Measurements from ENCODE around the gene PHF21B. TPM values are rescaled to one million over a fixed set of nuclear protein-coding genes. Genes with fewer than 3 reads are reported as not detected.

PHF21B gene
- total and polyA plus RNA-seq, 2 of the 8 experiments (the other 6 are each of a cell fraction or from before 2014, with no cell fraction given) = 19.3 to 68.1 TPM

DNA sequence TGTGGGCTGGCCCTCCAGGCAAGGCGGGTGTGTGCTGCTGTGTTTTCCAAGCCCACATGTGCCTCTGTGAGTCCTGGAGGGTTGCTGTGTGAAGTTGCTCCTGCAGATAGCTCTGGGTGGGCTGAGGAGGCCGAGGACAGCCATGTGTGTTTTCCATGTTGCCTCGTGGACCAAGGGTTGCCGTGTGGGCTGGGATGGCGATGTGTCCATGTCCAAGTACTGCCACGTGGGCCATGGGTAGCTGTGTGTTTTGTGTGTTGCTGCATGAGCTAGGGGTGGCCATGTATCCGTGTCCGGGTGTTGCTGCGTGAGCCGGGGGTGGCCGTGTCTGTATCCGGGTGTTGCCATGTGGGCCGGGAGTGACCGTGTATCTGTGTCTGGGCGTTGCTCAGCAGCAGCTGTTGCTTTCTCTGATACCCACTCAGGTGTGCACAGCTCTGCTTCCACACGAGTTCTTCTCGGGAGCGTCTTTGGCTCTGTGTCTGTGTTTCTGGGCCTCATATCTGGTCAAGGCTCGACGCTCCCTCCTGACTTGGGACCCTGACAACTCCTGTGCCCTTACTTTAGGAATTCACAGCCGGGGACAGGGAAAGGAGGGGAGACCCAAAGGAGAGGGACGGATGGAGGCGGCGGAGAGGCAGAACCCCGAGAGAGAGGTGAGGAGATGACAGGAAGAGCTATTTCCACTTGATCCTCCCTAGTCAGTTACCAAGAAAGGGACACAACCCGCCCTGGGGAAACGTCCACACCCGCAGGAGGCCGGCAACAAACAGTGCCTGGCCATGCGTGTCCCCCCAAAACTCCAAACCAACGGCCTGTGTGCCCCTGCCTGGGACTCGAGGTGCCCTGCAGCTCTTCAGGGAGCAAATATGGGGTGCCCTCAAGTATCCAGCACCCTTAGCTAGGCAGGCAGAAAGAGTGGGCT lies 83.1 kb downstream of the PHF21B start:
- Histone ChIP-seq H3K4me1 (replicated peaks in 1 of 4; ENCODE audit: control insufficient read depth in 3 of 4, insufficient read depth in 4 of 4, low read length in 3 of 4) (no peaks in the 10 kb centered on the region; a peak in 1 of 7 replicates), H3K27me3 (replicated peaks in 1 of 4; ENCODE audit: control insufficient read depth in 3 of 4, extremely low read depth in 1 of 4, insufficient read depth in 3 of 4, low read length in 3 of 4) (no peaks in the 10 kb centered on the region), H2AFZ (ENCODE audit: low read length) (no peak overlapping the region), H4K5ac (ENCODE audit: insufficient read length, low read depth, low read length) (no peak overlapping the region), H4K20me1 (replicated peaks in 1 of 2; ENCODE audit: control insufficient read depth in 1 of 2, insufficient read depth in 2 of 2, low read length in 2 of 2) (peaks cover 11 to 14% of the 10 kb centered on the region in 2 experiments), H3K79me1 (ENCODE audit: low read depth, low read length) (peaks cover 9% of the 10 kb centered on the region; the same call in 1 of the 2 replicates), H3K23ac (ENCODE audit: insufficient read length) (no peak overlapping the region), H2BK5ac (ENCODE audit: low read depth, low read length) (no peak overlapping the region), H3K4me3 (ENCODE audit: extremely low read depth in 1 of 4, insufficient read depth in 2 of 4, low read depth in 3 of 4, low read length in 4 of 4) (no peak overlapping the region), H3K56ac (replicated peaks; ENCODE audit: insufficient read length, low read depth, low read length) (no peak overlapping the region), H3K27ac (ENCODE audit: low read depth, low read length) (no peak overlapping the region), H3K36me3 (ENCODE audit: control insufficient read depth in 2 of 4, insufficient read depth in 4 of 4, low read length in 3 of 4) (peaks cover 0 to 3% (median 0%) of the 10 kb centered on the region in 4 experiments; a peak in 1 of 8 replicates), H3K18ac (ENCODE audit: extremely low read depth, low read length) (no peak overlapping the region; the same call in 1 of the 2 replicates), H2BK12ac (ENCODE audit: low read depth, low read length) (no peak overlapping the region), H2BK120ac (replicated peaks; ENCODE audit: low read depth, low read length) (no peak overlapping the region), H3K23me2 (ENCODE audit: low read depth, low read length) (no peaks in the 10 kb centered on the region), H2AK5ac (ENCODE audit: low read depth, low read length) (0 out of 2 replicates have a peak overlapping the region, but pooled peaks have one; percentile 65), H3K9me3 (ENCODE audit: insufficient read depth in 2 of 2, low read depth in 1 of 2, low read length in 1 of 2) (no peaks in the 10 kb centered on the region), H3K4ac (replicated peaks; ENCODE audit: insufficient read length, low read depth, low read length) (no peak overlapping the region), H2BK20ac (ENCODE audit: low read length) (no peak overlapping the region), H3K79me2 (ENCODE audit: control insufficient read depth in 1 of 2, insufficient read depth in 2 of 2, low read length in 2 of 2) (peaks cover 0 to 9% of the 10 kb centered on the region in 2 experiments; a peak in 2 of 4 replicates), H2BK15ac (ENCODE audit: low read length) (no peak overlapping the region), H3K14ac (ENCODE audit: insufficient read length) (no peak overlapping the region), H3K9ac (replicated peaks in 1 of 4; ENCODE audit: extremely low read depth in 1 of 4, low read depth in 3 of 4, low read length in 3 of 4) (no peak overlapping the region), H3K4me2 (ENCODE audit: insufficient read depth in 1 of 2, low read depth in 2 of 2, low read length in 2 of 2) (no peak overlapping the region), H4K8ac (ENCODE audit: extremely low read depth, insufficient read depth, low read length) (0 out of 2 replicates have a peak overlapping the region, but pooled peaks have one; percentile 15), H4K91ac (replicated peaks; ENCODE audit: insufficient read length, low read length) (no peak overlapping the region)
- WGBS, 2 experiments (ENCODE audit: extremely low coverage in 1 of 2, insufficient coverage in 1 of 2, insufficient read length in 1 of 2, insufficient replicate concordance in 2 of 2, low coverage in 1 of 2, low lambda C conversion rate in 2 of 2, missing lambda C conversion rate in 1 of 2) = 93% methylated on average over 32 of the region's 32 CpGs; no CpG with 5 or more reads in 1 of the 2 experiments
- ChIA-PET POLR2A (ENCODE audit: partially characterized antibody) (interaction anchor here (0.8 to 1.3 kb wide), 2 partner anchors 15 to 58 kb away, joined by 3 read pairs; no protein-coding TSS in a partner anchor), CTCF (ENCODE audit: partially characterized antibody) (interaction anchor here (0.7 to 2.8 kb wide), 9 partner anchors 9 to 283 kb away, joined by 3 to 8 read pairs (median 3); no protein-coding TSS in a partner anchor)
- FAIRE-seq (no peak), DNase-seq (ENCODE audit: low read depth in 1 of 2, low spot score in 2 of 2) (no peak)
- TF ChIP-seq RAD21 (IDR thresholded peaks at IDR 0.05 in 1 of 2, conservative IDR thresholded peaks at IDR 0.05 in 1 of 2; ENCODE audit: low read depth in 2 of 2, low read length in 2 of 2) = no peak
- no peak for TF ChIP-seq SUZ12 (IDR thresholded peaks at IDR 0.05; ENCODE audit: low read length)
- peak; percentile 18; the same call in 1 of the 2 replicates for TF ChIP-seq POLR2AphosphoS5 (IDR thresholded peaks at IDR 0.05; ENCODE audit: low read depth, low read length)
- no peak for TF ChIP-seq EZH2 (IDR thresholded peaks at IDR 0.05; ENCODE audit: low read depth, low read length, severe bottlenecking)
- no peak for TF ChIP-seq MAFK (IDR thresholded peaks at IDR 0.05; ENCODE audit: low read depth, low read length)

Data from H1 (cell line).